Ovary (tissue), 9 donors: Measurements from ENCODE around the gene RCN2. TPM values are rescaled to one million over a fixed set of nuclear protein-coding genes. Genes with fewer than 3 reads are reported as not detected.

Source experiments
- DNase-seq, 5 donors: peaks; one replicate each; pipeline ENCODE4 v3.0.0-alpha.2; 2019 to 2020
- H3K27ac ChIP-seq, 2 donors: fragments of 200-600 bp; one replicate each; pipeline versions ENCODE4 v1.5.1 to v1.8.0; 2019 to 2022
- H3K27me3 ChIP-seq: fragments of 200-600 bp; one replicate; pipeline ENCODE4 v1.8.0; 2022
- H3K36me3 ChIP-seq: fragments of 200-600 bp; sonication (generic); one replicate; pipeline ENCODE4 v1.5.1; 2019
- H3K4me1 ChIP-seq: one replicate; pipeline ENCODE4 v1.8.1; 2013; ENCODE audit warnings: mild to moderate bottlenecking, moderate library complexity; ENCODE audit not compliant: insufficient read depth
- H3K4me3 ChIP-seq: fragments of 200-600 bp; sonication (generic); one replicate; pipeline ENCODE4 v1.5.1; 2017
- H3K9me3 ChIP-seq, 2 donors: fragments of 200-600 bp in 1 of 2; sonication (generic) in 1 of 2; one replicate each; pipeline versions ENCODE4 v1.5.1 to v1.8.1; 2013 to 2019; ENCODE audit warnings: mild to moderate bottlenecking in 1 of 2, moderate library complexity in 1 of 2
- EP300 ChIP-seq: sonication (generic); formaldehyde crosslinking; IDR thresholded peaks from one replicate; pipeline ENCODE4 v1.6.1; 2017; ENCODE audit warnings: antibody characterized with exemption
- POLR2A ChIP-seq: fragments of 450-650 bp; IDR thresholded peaks from one replicate; pipeline ENCODE4 v1.6.1; 2017; ENCODE audit warnings: antibody characterized with exemption, mild to moderate bottlenecking, moderate library complexity
- whole genome bisulfite sequencing, 3 donors: extraction: QIAGEN DNeasy Blood & Tissue Kit in 1 of 3; methylation state at CpG; one replicate each; pipeline versions ENCODE4 v1.1.5 to v1.1.7; 2013 to 2017; 5-methylcytosine and 5-hydroxymethylcytosine counted together
- intact Hi-C, 4 donors: fragments of 100-400 bp; cut with DNase I; formaldehyde crosslinking; loops; one replicate each; pipeline versions ENCODE4 v1.11.0 to v1.15.1; 2022 to 2023
- polyA plus RNA-seq, 2 donors: library from polyadenylated mRNA; stranded (reverse); fragments of 200-250 nt in 1 of 2; fragments of 350-450 nt in 1 of 2; fragmentation: Illumina TruSeq in 1 of 2; extraction: RNeasy Lipid Tissue Mini Kit (QIAGEN cat#74804) in 1 of 2; gene quantifications; one replicate each; pipeline ENCODE4 v1.2.3, GENCODE V29; 2013 to 2014
- total RNA-seq, 7 donors: library from RNA; depleted of rRNA in 2 of 7; stranded (reverse); fragments of >200 nt in 2 of 7; fragmentation: NEBNext Ultra II Directional in 3 of 7; extraction: Animal tissue kit (Norgen Biotek cat#: 25700) in 3 of 7; gene quantifications; one replicate each; pipeline versions ENCODE4 v1.1.0 to v1.2.4, GENCODE V29; 2016 to 2023
- TF ChIP-seq, protein P1 (sequence below), 3 donors: fragments of 450-650 bp in 2 of 3; fragments of 200-600 bp in 1 of 3; IDR thresholded peaks; one replicate each; pipeline versions ENCODE4 v1.5.1 to v1.8.0; 2016 to 2022; ENCODE audit warnings: antibody characterized with exemption in 3 of 3, mild to moderate bottlenecking in 1 of 3
- donor health status: DM: no; HTN: no; CAD: no; lungs with moderate emphysema.
- donor health status: DM: no; HTN: no; CAD: no.
- donor health status: Bipolar disorder and iron deficiency.
- donor health status: DM: yes; HTN: yes; CAD: no.
- donor health status: DM: no; HTN: no; CAD: no.
- donor health status: DM: yes; HTN: yes; CAD: no.

The RCN2 gene
- total and polyA plus RNA-seq, 9 donors: 31.7 to 69.2 (median 47.8) TPM

GRCh38 chr15:76973362-76973743 is 41.8 kb downstream of the RCN2 start:
- 42 to 55% (median 50%) methylated on average over 4 of the region's 4 CpGs for WGBS, 3 donors
- Histone ChIP-seq H3K9me3 (no peaks in the 10 kb centered on the region), H3K4me3 (no peak overlapping the region), H3K27ac (peak overlapping the region in 1 of 2 donors; percentile 49), H3K4me1 (peaks cover 5% of the 10 kb centered on the region), H3K36me3 (no peaks in the 10 kb centered on the region), H3K27me3 (no peaks in the 10 kb centered on the region)
- intact Hi-C loops: no loop called here
- TF ChIP-seq POLR2A: no peak
- DNase-seq: peak in 1 of 5 donors; percentile 39

DNA sequence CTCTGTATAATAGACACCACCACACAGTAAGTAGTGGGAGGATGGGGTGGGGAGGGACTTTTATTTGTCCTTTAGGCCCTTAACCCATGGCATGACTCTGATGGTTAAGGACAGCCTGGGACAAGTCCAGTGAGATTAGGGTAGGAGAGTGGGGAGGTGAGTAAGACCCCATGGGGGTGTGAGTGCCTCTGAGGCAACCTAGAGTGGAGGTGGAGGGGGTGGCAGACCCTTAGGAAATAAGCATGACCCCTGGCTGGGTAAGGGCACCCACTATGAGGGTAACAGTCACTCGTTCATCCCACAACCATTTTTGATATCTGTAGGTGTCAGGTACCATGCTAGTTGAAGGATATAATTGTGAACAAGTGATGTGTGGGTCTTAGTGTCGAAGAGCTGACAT is 42.4 kb downstream of the RCN2 start:
- Histone ChIP-seq H3K27ac (no peak overlapping the region), H3K27me3 (no peaks in the 10 kb centered on the region), H3K4me3 (no peak overlapping the region), H3K4me1 (peaks cover 4% of the 10 kb centered on the region), H3K36me3 (no peaks in the 10 kb centered on the region), H3K9me3 (no peaks in the 10 kb centered on the region)
- intact Hi-C loops: no loop called here
- TF ChIP-seq POLR2A: no peak
- WGBS, 3 donors: 93 to 96% (median 94%) methylated on average over 2 of the region's 2 CpGs
- no peak for DNase-seq

- intact Hi-C loops: no loop called here
- no peak overlapping the region for H3K27ac ChIP-seq
- no peaks in the 10 kb centered on the region for H3K36me3 ChIP-seq
- no peak for TF ChIP-seq POLR2A
- TF ChIP-seq, protein P1, sequence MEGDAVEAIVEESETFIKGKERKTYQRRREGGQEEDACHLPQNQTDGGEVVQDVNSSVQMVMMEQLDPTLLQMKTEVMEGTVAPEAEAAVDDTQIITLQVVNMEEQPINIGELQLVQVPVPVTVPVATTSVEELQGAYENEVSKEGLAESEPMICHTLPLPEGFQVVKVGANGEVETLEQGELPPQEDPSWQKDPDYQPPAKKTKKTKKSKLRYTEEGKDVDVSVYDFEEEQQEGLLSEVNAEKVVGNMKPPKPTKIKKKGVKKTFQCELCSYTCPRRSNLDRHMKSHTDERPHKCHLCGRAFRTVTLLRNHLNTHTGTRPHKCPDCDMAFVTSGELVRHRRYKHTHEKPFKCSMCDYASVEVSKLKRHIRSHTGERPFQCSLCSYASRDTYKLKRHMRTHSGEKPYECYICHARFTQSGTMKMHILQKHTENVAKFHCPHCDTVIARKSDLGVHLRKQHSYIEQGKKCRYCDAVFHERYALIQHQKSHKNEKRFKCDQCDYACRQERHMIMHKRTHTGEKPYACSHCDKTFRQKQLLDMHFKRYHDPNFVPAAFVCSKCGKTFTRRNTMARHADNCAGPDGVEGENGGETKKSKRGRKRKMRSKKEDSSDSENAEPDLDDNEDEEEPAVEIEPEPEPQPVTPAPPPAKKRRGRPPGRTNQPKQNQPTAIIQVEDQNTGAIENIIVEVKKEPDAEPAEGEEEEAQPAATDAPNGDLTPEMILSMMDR (IDR thresholded peaks at IDR 0.05): no peak
- 57 to 64% (median 63%) methylated on average over 4 of the region's 4 CpGs for WGBS, 3 donors
- no peak for DNase-seq
- H3K9me3 ChIP-seq: no peaks in the 10 kb centered on the region
- no peak overlapping the region for H3K4me3 ChIP-seq
- no peaks in the 10 kb centered on the region for H3K27me3 ChIP-seq
- H3K4me1 ChIP-seq: peaks cover 4% of the 10 kb centered on the region
Measured at GRCh38 chr15:76974456-76975036, 43.0 kb downstream of the RCN2 start.

DNA sequence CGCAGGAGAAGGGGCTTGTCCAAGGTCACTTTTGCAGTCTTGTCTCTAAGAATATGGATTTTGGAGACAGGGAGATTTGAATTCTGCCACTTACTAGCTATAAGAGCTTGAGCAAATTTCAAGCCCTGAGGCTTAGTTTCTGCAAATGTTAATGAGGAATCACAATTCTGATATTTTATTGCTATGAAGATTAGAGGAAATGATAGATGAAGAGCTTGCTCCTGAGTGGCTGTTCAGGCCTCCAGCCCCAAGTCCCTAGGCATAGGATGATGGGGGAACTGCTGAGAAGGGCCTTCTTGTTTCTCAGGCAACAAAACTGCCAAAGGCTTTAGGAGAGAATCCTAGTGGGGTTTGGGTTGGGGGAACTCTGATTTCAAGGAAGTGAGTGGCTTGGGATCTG is 44.6 kb downstream of the RCN2 start:
- Histone ChIP-seq H3K36me3 (no peaks in the 10 kb centered on the region), H3K9me3 (no peaks in the 10 kb centered on the region), H3K27ac (no peak overlapping the region), H3K4me3 (no peak overlapping the region), H3K4me1 (peaks cover 4% of the 10 kb centered on the region), H3K27me3 (no peaks in the 10 kb centered on the region)
- no peak for DNase-seq
- WGBS, 3 donors: 83 to 100% (median 89%) methylated on average over 1 of the region's 1 CpG
- intact Hi-C loops: no loop called here
- no peak for TF ChIP-seq EP300
- TF ChIP-seq, protein P1 (IDR thresholded peaks at IDR 0.05): no peak
- TF ChIP-seq POLR2A: no peak

- no peak overlapping the region for H3K4me3 ChIP-seq
- 89 to 96% (median 93%) methylated on average over 5 of the region's 5 CpGs for WGBS, 3 donors
- no peak for DNase-seq
- no peak overlapping the region for H3K27ac ChIP-seq
- no peaks in the 10 kb centered on the region for H3K9me3 ChIP-seq
- peaks cover 4% of the 10 kb centered on the region for H3K4me1 ChIP-seq
- TF ChIP-seq, protein P1 (IDR thresholded peaks at IDR 0.05): no peak
- TF ChIP-seq POLR2A: no peak
- no peak for TF ChIP-seq EP300
- no peaks in the 10 kb centered on the region for H3K36me3 ChIP-seq
- intact Hi-C loops: no loop called here
- H3K27me3 ChIP-seq: no peaks in the 10 kb centered on the region
Measured at GRCh38 chr15:76976572-76977270, 45.2 kb downstream of the RCN2 start.
